NT2/D1 (cell line): ENCODE measurements around the gene TTC3.

ENCODE experiments used
- SUZ12 ChIP-seq: IDR thresholded peaks from 2 replicates; pipeline ENCODE4 v1.6.1; 2011; ENCODE audit not compliant: insufficient read length, insufficient read depth; ENCODE audit errors: extremely low read depth
- ZNF274 ChIP-seq: IDR thresholded peaks from 2 replicates; pipeline ENCODE4 v1.6.1; 2011; ENCODE audit warnings: mild to moderate bottlenecking, low read depth, low read length

DNA sequence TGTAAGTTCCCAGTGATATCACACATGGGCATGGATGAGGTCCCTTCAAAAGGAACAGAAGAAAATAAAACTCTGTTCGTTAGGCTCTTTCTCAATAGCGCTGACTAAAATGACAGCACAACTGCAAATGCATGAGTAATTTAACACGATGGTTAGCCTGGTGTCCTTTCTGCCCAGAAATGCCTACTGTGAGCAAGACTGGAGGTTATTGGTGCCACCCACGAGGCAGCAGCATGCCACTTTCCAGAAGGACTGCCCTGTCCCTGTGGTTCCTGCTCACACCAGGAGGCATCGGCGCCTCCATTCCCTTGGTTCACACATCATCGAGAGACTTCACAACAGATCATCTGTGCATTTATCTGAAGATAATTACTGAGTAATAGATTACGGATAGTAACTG lies 167.9 kb downstream of the TTC3 start:
- TF ChIP-seq SUZ12 (no peak), ZNF274 (no peak)
